GM19397 (cell line): ENCODE results near the gene RBMS2.
"Not testable (repeated sequence)": the region's sequence is repeated elsewhere in the genome, so short reads cannot be mapped to it uniquely, and the experiment has no call there.

ENCODE experiments used
- ATAC-seq: cut with Tn5 transposase; IDR thresholded peaks from one replicate; pipeline ENCODE4 v1.9.1; 2021; ENCODE audit warnings: mild to moderate bottlenecking, moderate library complexity; ENCODE audit not compliant: unreplicated experiment

The RBMS2 gene

GRCh38 chr12:56514014-56514318 lies 7.7 kb upstream of the RBMS2 start:
- not testable (repeated sequence) for ATAC-seq

- no peak for ATAC-seq
These were observed 3.8 kb upstream of the RBMS2 start for GRCh38 chr12:56517854-56518253.

GRCh38 chr12:56518570-56518969 lies 3.0 kb upstream of the RBMS2 start:
- ATAC-seq = no peak

- no peak for ATAC-seq
These were observed 1.6 kb upstream of the RBMS2 start for GRCh38 chr12:56520048-56520447.

GRCh38 chr12:56520506-56520905 lies 1.1 kb upstream of the RBMS2 start:
- no peak for ATAC-seq

- ATAC-seq = no peak
These were observed 421 bp upstream of the RBMS2 start for GRCh38 chr12:56521209-56521589.

- ATAC-seq = no peak
These were observed 982 bp downstream of the RBMS2 start for GRCh38 chr12:56522411-56523193.

- ATAC-seq = no peak
These were observed 7.2 kb downstream of the RBMS2 start for GRCh38 chr12:56528846-56529245.

- no peak for ATAC-seq
These were observed 8.0 kb downstream of the RBMS2 start for GRCh38 chr12:56529656-56530055.

GRCh38 chr12:56530390-56531055 lies 8.9 kb downstream of the RBMS2 start:
- ATAC-seq = no peak

GRCh38 chr12:56537546-56537945 lies 15.9 kb downstream of the RBMS2 start:
- ATAC-seq = no peak

GRCh38 chr12:56541631-56542030 lies 20.0 kb downstream of the RBMS2 start:
- ATAC-seq = no peak

- ATAC-seq = no peak
These were observed 20.5 kb downstream of the RBMS2 start for GRCh38 chr12:56542164-56542563.

- ATAC-seq = no peak
These were observed 23.5 kb downstream of the RBMS2 start for GRCh38 chr12:56545023-56545604.

GRCh38 chr12:56546680-56547079 lies 25.1 kb downstream of the RBMS2 start:
- no peak for ATAC-seq

GRCh38 chr12:56551070-56551469 lies 29.4 kb downstream of the RBMS2 start:
- ATAC-seq = no peak

- no peak for ATAC-seq
These were observed 44.0 kb downstream of the RBMS2 start for GRCh38 chr12:56565510-56566101.

GRCh38 chr12:56568146-56568545 lies 46.5 kb downstream of the RBMS2 start:
- ATAC-seq = no peak

GRCh38 chr12:56571121-56571520 lies 49.5 kb downstream of the RBMS2 start:
- ATAC-seq = no peak

- no peak for ATAC-seq
These were observed 50.7 kb downstream of the RBMS2 start for GRCh38 chr12:56572288-56572687.

- no peak for ATAC-seq
These were observed 52.6 kb downstream of the RBMS2 start for GRCh38 chr12:56574210-56574609.

- not testable (repeated sequence) for ATAC-seq
These were observed 55.6 kb downstream of the RBMS2 start for GRCh38 chr12:56577248-56577647.
